ENCODE measurements around the gene TBX19.

DNA sequence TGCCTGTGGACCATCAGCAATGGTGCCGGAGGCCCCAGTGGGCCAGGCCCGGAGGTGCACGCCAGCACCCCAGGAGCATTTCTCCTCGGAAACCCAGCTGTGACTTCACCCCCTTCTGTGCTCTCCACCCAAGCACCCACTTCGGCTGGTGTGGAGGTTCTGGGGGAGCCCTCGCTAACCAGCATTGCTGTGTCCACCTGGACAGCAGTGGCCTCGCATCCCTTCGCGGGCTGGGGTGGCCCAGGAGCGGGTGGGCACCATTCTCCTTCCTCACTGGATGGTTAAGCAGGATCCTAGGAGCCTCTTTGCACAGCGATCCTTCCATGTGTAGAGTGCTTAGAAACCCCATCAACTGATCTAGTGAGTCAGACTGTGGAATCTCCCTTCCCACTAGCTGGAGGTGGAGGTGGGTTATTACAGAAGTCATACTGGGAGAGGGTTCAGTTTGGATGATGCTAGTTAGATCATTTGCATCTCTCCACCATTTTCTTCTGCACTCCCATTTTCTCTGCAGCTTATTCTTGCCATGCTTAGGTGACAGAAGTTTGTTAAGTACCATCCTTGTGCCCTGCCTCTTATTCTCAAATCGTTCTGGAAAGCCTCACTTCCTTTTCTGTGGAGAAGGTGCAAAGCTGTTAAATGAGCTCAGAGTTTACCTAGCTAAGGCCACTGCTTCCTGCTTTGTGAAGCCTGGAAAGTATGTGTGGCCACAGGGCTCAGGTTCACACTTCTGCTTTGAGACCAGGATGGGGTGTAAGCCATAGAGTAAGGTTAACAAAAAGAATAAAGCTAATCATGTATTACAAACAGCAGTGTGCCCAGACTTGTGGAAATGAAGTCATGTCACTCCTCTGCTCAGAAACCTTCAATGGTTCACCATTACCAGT lies 32.3 kb downstream of the TBX19 start:
- TF ChIP-seq, protein P1, sequence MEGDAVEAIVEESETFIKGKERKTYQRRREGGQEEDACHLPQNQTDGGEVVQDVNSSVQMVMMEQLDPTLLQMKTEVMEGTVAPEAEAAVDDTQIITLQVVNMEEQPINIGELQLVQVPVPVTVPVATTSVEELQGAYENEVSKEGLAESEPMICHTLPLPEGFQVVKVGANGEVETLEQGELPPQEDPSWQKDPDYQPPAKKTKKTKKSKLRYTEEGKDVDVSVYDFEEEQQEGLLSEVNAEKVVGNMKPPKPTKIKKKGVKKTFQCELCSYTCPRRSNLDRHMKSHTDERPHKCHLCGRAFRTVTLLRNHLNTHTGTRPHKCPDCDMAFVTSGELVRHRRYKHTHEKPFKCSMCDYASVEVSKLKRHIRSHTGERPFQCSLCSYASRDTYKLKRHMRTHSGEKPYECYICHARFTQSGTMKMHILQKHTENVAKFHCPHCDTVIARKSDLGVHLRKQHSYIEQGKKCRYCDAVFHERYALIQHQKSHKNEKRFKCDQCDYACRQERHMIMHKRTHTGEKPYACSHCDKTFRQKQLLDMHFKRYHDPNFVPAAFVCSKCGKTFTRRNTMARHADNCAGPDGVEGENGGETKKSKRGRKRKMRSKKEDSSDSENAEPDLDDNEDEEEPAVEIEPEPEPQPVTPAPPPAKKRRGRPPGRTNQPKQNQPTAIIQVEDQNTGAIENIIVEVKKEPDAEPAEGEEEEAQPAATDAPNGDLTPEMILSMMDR (conservative IDR thresholded peaks at IDR 0.05; ENCODE audit: low read depth, low read length), result no peak
- TF ChIP-seq EZH2 (IDR thresholded peaks at IDR 0.05; ENCODE audit: low read length, unreplicated experiment), result no peak
- TF ChIP-seq EZH2phosphoT487 (IDR thresholded peaks at IDR 0.05; ENCODE audit: borderline replicate concordance, low read length), result no peak

All from PC-3 (cell line).